T-cell (primary cell): ENCODE measurements around the gene SORCS1. TPM values are rescaled to one million over a fixed set of nuclear protein-coding genes. Genes with fewer than 3 reads are reported as not detected.

ENCODE experiments used
- ATAC-seq, 4 experiments: fragments of 200-7000 bp in 3 of 4; fragments of 150-1000 bp in 1 of 4; cut with Tn5 transposase; replicated peaks in 1 of 4; 1 replicate in 3 of 4; 2 replicates in 1 of 4; pipeline ENCODE4 v1.10.0; 2021; ENCODE audit warnings: moderate library complexity in 3 of 4, mild to moderate bottlenecking in 2 of 4, moderate number of reproducible peaks in 1 of 4
- CTCF ChIA-PET, 2 donors: fragments of 300-600 bp; sonication (Branson Sonifier 250); formaldehyde crosslinking; loops; one replicate each; lab custom pipeline; 2022; ENCODE audit warnings: antibody characterized with exemption in 2 of 2; lab: Charles Lee
- POLR2A ChIA-PET, 2 donors: fragments of 300-600 bp; sonication (Branson Sonifier 250); formaldehyde crosslinking; loops; one replicate each; lab custom pipeline; 2022; ENCODE audit warnings: antibody characterized with exemption in 2 of 2; lab: Charles Lee
- DNase-seq, 35 experiments: peaks; one replicate each; pipeline versions ENCODE4 v3.0.0 to v3.0.0-alpha.2; 2013 to 2023
- H3K27ac ChIP-seq: one replicate; pipeline ENCODE4 v1.5.1; 2013; ENCODE audit warnings: low read length
- H3K27me3 ChIP-seq, 2 experiments: replicated peaks in 1 of 2; 1 replicate in 1 of 2; 2 replicates in 1 of 2; pipeline versions ENCODE4 v1.6.1 to v1.7.0; 2013; ENCODE audit warnings: low read length in 1 of 2, mixed read lengths in 1 of 2; ENCODE audit not compliant: control insufficient read depth in 2 of 2, insufficient read depth in 2 of 2; ENCODE audit errors: extremely low read depth in 1 of 2
- H3K36me3 ChIP-seq, 2 donors: 1 replicate in 1 of 2; 2 replicates in 1 of 2; pipeline versions ENCODE4 v1.6.1 to v1.7.0; 2013; ENCODE audit warnings: low read length in 1 of 2; ENCODE audit not compliant: control insufficient read depth in 2 of 2, insufficient read depth in 1 of 2; ENCODE audit errors: extremely low read depth in 1 of 2
- H3K4me1 ChIP-seq, 2 experiments: 1 replicate in 1 of 2; 2 replicates in 1 of 2; pipeline versions ENCODE4 v1.6.1 to v1.7.0; 2013; ENCODE audit warnings: low read length in 2 of 2, mixed read lengths in 1 of 2; ENCODE audit not compliant: insufficient read depth in 2 of 2, control insufficient read depth in 1 of 2; ENCODE audit errors: extremely low read depth in 1 of 2
- H3K4me3 ChIP-seq, 2 donors: 1 replicate in 1 of 2; 2 replicates in 1 of 2; pipeline versions ENCODE4 v1.5.1 to v1.7.0; 2013; ENCODE audit warnings: mild to moderate bottlenecking in 2 of 2, low read length in 1 of 2, moderate library complexity in 1 of 2; ENCODE audit not compliant: control insufficient read depth in 1 of 2; ENCODE audit errors: extremely low read depth in 1 of 2
- H3K9me3 ChIP-seq: 2 replicates; pipeline ENCODE4 v1.7.0; 2013
- H3K27ac Mint-ChIP-seq, 2 donors: one replicate each; pipeline ENCODE4 v1.8.0; 2020 to 2021; ENCODE audit warnings: mild to moderate bottlenecking in 2 of 2, mixed read lengths in 2 of 2
- H3K27me3 Mint-ChIP-seq, 2 donors: one replicate each; pipeline ENCODE4 v1.8.0; 2021 to 2022; ENCODE audit warnings: mixed read lengths in 2 of 2
- H3K36me3 Mint-ChIP-seq: one replicate; pipeline ENCODE4 v1.8.0; 2021; ENCODE audit warnings: mixed read lengths
- H3K4me1 Mint-ChIP-seq, 3 donors: one replicate each; pipeline ENCODE4 v1.8.0; 2020 to 2022; ENCODE audit warnings: mixed read lengths in 3 of 3, mild to moderate bottlenecking in 1 of 3
- H3K4me3 Mint-ChIP-seq, 3 donors: one replicate each; pipeline ENCODE4 v1.8.0; 2020 to 2022; ENCODE audit warnings: mild to moderate bottlenecking in 3 of 3, mixed read lengths in 3 of 3, moderate library complexity in 3 of 3
- H3K9me3 Mint-ChIP-seq, 3 donors: one replicate each; pipeline ENCODE4 v1.8.0; 2020 to 2022; ENCODE audit warnings: mixed read lengths in 3 of 3
- WGBS: methylation state at CpG from one replicate; pipeline ENCODE4 v1.1.5; 2013; ENCODE audit warnings: missing lambda C conversion rate; ENCODE audit not compliant: insufficient coverage; 5-methylcytosine and 5-hydroxymethylcytosine counted together
- total RNA-seq, 35 experiments: library from RNA in 6 of 35; stranded (reverse) in 6 of 35; fragments of 120-200 nt in 1 of 35; gene quantifications; one replicate each; pipeline versions ENCODE4 v1.2.1 to v1.2.4 and lab custom pipeline; 2013 to 2026

Gene SORCS1
- total RNA-seq, 5 donors from 2014 or later (not counting 1 experiment from before 2014, with no cell fraction given) = not detected

DNA sequence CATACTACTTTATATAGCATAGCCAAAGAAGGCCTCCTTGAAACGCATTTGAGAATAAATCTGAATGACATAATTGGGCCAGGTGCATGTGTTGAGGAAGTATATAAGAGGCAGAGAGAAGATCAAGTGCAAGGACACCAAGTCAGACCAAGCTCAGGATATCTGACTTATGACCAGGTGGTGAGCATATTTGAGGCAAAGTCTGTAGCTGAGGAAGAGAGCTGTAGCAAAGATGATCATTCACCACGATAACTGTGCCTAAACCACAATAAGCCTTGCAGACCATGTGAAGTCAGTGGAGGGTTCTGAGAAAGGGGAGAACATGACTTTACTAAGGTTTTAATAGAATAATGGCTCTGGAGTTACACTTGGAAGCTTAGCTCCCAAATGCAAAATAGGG, 292.3 kb downstream of the SORCS1 start:
- CTCF ChIA-PET = no interaction called here
- Mint-ChIP-seq H3K27ac (no peak overlapping the region), H3K4me3 (no peak overlapping the region), H3K9me3 (peaks cover 11 to 25% (median 18%) of the 10 kb centered on the region in 3 donors), H3K36me3 (no peaks in the 10 kb centered on the region), H3K4me1 (no peaks in the 10 kb centered on the region), H3K27me3 (no peaks in the 10 kb centered on the region)
- Histone ChIP-seq H3K27ac (no peak overlapping the region), H3K36me3 (no peaks in the 10 kb centered on the region), H3K27me3 (no peaks in the 10 kb centered on the region), H3K4me1 (no peaks in the 10 kb centered on the region), H3K9me3 (no peaks in the 10 kb centered on the region), H3K4me3 (no peak overlapping the region)
- no peak for ATAC-seq
- WGBS = 0% methylated on average over 1 of the region's 2 CpGs
- no peak for DNase-seq
- POLR2A ChIA-PET = no interaction called here

DNA sequence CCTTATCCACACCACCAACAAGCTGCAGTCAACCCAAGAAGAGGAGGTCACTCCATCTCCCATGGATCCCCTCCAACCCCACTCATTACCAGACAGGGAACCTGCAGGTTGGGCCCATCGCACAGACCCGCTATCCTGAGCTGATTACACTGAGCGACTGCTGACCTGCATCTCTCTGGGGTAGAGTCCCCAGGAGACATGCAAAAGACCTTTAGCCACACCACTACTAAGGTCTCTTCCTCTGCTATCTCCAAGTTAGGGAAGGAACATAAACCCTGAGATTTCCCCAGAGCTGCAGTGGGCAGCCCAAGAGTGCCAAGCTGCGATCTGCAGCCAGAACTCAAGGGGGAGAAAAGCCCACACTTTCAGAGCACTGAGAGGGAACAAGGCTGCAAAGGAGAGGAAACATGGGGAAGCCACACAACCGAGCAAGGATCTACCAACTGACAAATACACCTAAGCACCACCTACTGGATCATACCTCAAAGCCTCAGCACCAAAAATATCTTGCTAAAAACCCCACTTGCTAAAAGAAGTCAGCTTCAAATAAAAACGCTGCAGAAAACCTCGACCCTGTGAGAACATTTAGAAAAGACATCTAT, 298.2 kb downstream of the SORCS1 start:
- Histone ChIP-seq H3K4me3 (no peak overlapping the region), H3K27ac (no peak overlapping the region), H3K27me3 (peaks cover 0 to 10% of the 10 kb centered on the region in 2 experiments), H3K4me1 (no peaks in the 10 kb centered on the region), H3K9me3 (no peaks in the 10 kb centered on the region), H3K36me3 (no peaks in the 10 kb centered on the region)
- Mint-ChIP-seq H3K4me3 (no peak overlapping the region), H3K27me3 (no peaks in the 10 kb centered on the region), H3K4me1 (no peaks in the 10 kb centered on the region), H3K36me3 (no peaks in the 10 kb centered on the region), H3K27ac (no peak overlapping the region), H3K9me3 (peaks cover 15 to 18% (median 16%) of the 10 kb centered on the region in 3 donors)
- CTCF ChIA-PET = no interaction called here
- POLR2A ChIA-PET = no interaction called here
- 38% methylated on average over 3 of the region's 7 CpGs for WGBS
- no peak for ATAC-seq
- no peak for DNase-seq

DNA sequence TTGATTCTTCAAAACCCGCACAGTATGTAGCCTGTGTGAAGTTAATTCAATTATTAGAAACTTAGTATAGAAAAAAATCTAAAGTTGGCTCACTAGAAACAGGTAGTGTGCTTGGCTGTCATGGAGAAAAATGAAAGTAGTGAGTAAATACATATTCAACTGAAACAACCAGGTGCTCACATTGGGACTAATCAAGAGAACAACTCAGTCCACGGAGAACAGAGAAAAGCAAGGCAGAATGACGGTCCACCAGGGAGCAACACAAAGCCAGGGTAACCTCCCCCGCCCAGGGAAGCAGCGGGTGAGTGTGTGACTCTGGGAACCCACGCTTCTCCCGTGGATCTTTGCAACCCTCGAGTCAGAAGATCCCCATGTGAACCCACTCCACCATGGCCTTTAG, 300.5 kb downstream of the SORCS1 start:
- no peaks in the 10 kb centered on the region for H3K27me3 Mint-ChIP-seq
- no peaks in the 10 kb centered on the region for H3K36me3 Mint-ChIP-seq
- H3K27ac ChIP-seq = no peak overlapping the region
- ChIA-PET POLR2A (no interaction called here), CTCF (no interaction called here)
- no peak for DNase-seq
- no peak overlapping the region for H3K4me3 Mint-ChIP-seq
- no peak for ATAC-seq
- H3K9me3 Mint-ChIP-seq = peaks cover 12 to 18% (median 18%) of the 10 kb centered on the region in 3 donors
- no peak overlapping the region for H3K27ac Mint-ChIP-seq
- H3K27me3 ChIP-seq = peaks cover 0 to 10% of the 10 kb centered on the region in 2 experiments
- H3K36me3 ChIP-seq = no peaks in the 10 kb centered on the region
- no peaks in the 10 kb centered on the region for H3K4me1 Mint-ChIP-seq
- WGBS = 85% methylated on average over 4 of the region's 8 CpGs
- no peak overlapping the region for H3K4me3 ChIP-seq
- H3K4me1 ChIP-seq = no peaks in the 10 kb centered on the region
- H3K9me3 ChIP-seq = no peaks in the 10 kb centered on the region

DNA sequence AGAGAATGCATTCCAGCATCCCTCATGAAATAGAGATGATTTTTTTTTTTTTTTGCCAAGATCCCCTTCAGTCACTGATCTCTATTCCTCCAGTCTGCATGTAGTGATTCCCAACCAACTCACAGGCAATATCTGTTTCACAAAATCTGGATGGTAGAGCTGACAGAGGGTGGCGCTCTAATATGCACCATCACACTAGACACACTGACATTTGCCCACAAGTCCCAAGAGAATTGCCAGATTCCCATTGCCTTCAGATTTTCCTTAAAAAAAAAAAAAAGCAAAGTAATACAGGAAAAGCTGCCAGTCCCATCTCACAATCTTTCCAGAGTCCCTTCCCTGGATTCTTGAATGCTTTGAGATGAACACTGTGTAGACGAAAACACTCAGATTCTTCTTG, 301.0 kb downstream of the SORCS1 start:
- no peaks in the 10 kb centered on the region for H3K36me3 Mint-ChIP-seq
- POLR2A ChIA-PET = no interaction called here
- WGBS = 75% methylated on average over 2 of the region's 2 CpGs
- no peak for ATAC-seq
- Histone ChIP-seq H3K4me3 (no peak overlapping the region), H3K27ac (no peak overlapping the region), H3K9me3 (no peaks in the 10 kb centered on the region), H3K27me3 (peaks cover 0 to 10% of the 10 kb centered on the region in 2 experiments), H3K4me1 (no peaks in the 10 kb centered on the region), H3K36me3 (no peaks in the 10 kb centered on the region)
- no peak overlapping the region for H3K27ac Mint-ChIP-seq
- peaks cover 12 to 18% (median 13%) of the 10 kb centered on the region in 3 donors for H3K9me3 Mint-ChIP-seq
- no peaks in the 10 kb centered on the region for H3K27me3 Mint-ChIP-seq
- no peak for DNase-seq
- H3K4me1 Mint-ChIP-seq = no peaks in the 10 kb centered on the region
- no peak overlapping the region for H3K4me3 Mint-ChIP-seq
- CTCF ChIA-PET = interaction anchor here in 1 of 2 donors (0.7 kb wide), 1 partner anchor 30 kb away, joined by 5 read pairs; no protein-coding TSS in a partner anchor

DNA sequence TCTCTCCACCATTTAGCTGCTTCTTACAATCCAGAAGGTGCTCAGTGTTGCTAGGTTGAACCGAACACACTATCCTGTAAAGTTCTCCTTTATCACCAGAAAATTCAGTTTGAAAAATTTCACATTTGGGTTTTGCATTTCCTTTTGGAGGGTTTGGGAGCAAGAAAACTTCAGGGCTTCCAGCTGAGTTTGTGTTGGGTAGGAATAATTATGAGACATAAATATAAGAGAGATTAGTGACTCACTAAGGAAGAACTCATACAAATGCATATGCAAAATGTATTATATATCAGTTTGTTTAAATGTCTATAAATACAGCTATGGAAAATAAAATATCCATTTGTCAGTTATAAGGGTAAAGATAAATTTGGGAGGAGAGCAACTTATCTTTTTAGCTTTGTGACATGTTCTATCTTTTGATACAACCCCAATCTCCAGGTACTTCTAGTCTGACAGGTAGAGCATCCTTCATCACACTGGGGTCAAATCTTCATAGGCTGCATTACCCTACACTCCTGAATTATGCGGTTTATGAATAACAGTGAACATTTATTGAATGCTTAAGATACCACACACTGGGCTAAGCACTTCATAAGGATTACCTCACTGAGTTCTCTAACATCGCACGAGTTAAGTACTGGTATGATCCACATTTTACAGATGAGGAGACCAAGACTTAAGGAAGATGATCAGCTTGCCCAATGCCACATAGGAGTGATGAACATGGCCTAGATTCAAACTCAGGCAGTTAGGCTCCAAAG, 304.4 kb downstream of the SORCS1 start:
- Mint-ChIP-seq H3K27me3 (no peaks in the 10 kb centered on the region), H3K4me3 (no peak overlapping the region), H3K4me1 (no peaks in the 10 kb centered on the region), H3K27ac (no peak overlapping the region), H3K36me3 (no peaks in the 10 kb centered on the region), H3K9me3 (peaks cover 8 to 14% (median 13%) of the 10 kb centered on the region in 3 donors)
- Histone ChIP-seq H3K4me3 (no peak overlapping the region), H3K9me3 (no peaks in the 10 kb centered on the region), H3K36me3 (no peaks in the 10 kb centered on the region), H3K27me3 (peaks cover 0 to 8% of the 10 kb centered on the region in 2 experiments), H3K27ac (no peak overlapping the region), H3K4me1 (no peaks in the 10 kb centered on the region)
- DNase-seq (no peak), ATAC-seq (no peak)
- POLR2A ChIA-PET = no interaction called here
- CTCF ChIA-PET = interaction anchor here in 1 of 2 donors (0.6 kb wide), 1 partner anchor 100 kb away, joined by 3 read pairs; no protein-coding TSS in a partner anchor
- 100% methylated on average over 2 of the region's 4 CpGs for WGBS

DNA sequence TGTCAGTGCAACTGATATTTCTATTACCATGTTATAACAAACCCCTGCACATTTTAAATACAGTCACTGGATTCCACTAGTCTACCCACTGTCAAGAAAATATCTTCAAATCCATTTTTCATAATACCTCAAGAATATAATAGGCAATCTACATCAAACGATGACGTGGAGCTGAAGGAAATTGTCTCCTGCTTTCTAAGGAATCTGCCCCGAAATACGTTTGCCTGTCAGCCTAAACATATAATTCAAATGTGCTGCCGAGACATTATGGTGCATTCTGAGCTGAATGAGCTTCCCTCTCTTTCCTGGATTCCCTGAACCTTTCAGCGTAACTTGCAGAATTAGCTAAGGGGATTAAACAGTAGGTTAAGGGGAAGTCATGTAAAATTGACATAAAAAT, 306.8 kb downstream of the SORCS1 start:
- no peak for ATAC-seq
- WGBS = no CpG with 5 or more reads among the region's 6 CpGs
- CTCF ChIA-PET = no interaction called here

More for the DNA sequence above, 306.8 kb downstream of the SORCS1 start:
- H3K9me3 Mint-ChIP-seq = peaks cover 11 to 18% (median 18%) of the 10 kb centered on the region in 3 donors
- H3K36me3 Mint-ChIP-seq = no peaks in the 10 kb centered on the region
- H3K36me3 ChIP-seq = no peaks in the 10 kb centered on the region
- no peak overlapping the region for H3K4me3 ChIP-seq
- H3K27ac ChIP-seq = no peak overlapping the region
- no peaks in the 10 kb centered on the region for H3K27me3 ChIP-seq
- DNase-seq = no peak
- H3K4me1 ChIP-seq = no peaks in the 10 kb centered on the region
- H3K4me3 Mint-ChIP-seq = no peak overlapping the region
- no peak overlapping the region for H3K27ac Mint-ChIP-seq
- no peaks in the 10 kb centered on the region for H3K9me3 ChIP-seq
- no peaks in the 10 kb centered on the region for H3K4me1 Mint-ChIP-seq
- POLR2A ChIA-PET = interaction anchor here in 1 of 2 donors (0.6 kb wide), 1 partner anchor 56 kb away, joined by 11 read pairs; no protein-coding TSS in a partner anchor
- no peaks in the 10 kb centered on the region for H3K27me3 Mint-ChIP-seq
